LoVo (cell line): ENCODE data around the gene AUH.
"Not testable (repeated sequence)": the region's sequence is repeated elsewhere in the genome, so short reads cannot be mapped to it uniquely, and the experiment has no call there.

Experiments
- DNase-seq: peaks from one replicate; pipeline ENCODE4 v3.0.0-alpha.2; 2016; ENCODE audit warnings: low spot score

Gene AUH

DNA sequence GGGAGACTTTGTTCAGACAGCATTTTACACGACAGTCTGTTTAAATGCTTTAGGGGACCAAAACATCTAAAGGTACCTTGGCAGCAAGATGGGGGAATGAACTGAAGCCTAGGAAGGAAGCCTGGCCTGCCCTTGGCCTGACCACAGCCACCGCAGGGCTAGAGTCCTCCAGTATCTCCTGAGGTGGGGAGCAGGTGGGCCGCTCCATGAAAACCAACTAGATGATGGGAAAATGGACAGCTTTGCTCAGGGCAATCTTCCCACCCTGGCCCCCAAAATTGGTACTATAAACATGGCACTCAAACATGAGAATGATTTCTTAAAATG lies 153.3 kb downstream of the AUH start:
- no peak for DNase-seq

DNA sequence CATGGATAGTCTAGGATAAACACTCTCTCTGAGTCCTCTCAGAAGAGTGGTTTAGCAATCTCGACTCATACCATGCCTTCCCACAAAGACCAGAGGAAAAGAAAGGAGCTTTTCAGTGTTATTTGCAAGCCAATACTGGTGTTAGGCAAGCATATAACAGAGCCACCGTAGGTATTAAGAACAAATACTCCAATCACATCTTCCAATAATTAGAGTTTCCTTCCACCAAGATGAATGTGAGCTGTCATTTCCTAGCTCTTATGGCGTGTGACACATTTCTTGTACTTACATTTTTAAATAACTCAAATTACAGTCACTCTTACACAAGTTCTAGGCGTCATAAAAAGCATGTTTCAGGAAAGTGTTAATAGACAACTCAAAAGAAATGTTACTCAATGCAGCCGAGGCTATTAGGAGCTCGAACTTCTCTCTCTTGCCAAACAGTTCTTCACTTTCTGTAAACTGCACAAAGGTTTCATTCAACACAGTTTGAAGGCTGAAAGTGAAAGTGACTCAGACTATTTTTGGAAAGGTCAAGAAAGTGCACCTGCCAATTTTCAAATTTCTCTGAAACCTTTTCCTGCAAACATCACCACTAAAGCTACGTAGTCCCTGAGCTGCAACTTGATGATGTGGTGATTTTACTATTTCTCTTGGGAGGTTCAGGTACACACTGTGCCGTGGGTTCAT lies 153.8 kb downstream of the AUH start:
- no peak for DNase-seq

DNA sequence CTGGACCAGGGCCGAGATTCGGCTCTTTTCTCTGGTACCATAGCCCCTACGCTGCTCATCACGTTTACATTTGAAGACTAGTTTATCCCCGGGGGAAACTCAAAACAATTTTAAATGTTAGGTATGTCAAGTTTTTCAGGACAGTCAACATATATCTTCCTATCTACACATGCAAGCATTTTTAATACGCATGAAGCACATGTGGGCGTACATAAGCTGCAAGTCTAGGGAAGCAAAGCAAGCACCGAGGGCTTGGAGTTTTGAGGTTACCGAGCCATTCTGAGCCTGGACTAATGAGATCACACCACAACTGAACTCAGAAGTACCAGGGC lies 154.4 kb downstream of the AUH start:
- DNase-seq = no peak

DNA sequence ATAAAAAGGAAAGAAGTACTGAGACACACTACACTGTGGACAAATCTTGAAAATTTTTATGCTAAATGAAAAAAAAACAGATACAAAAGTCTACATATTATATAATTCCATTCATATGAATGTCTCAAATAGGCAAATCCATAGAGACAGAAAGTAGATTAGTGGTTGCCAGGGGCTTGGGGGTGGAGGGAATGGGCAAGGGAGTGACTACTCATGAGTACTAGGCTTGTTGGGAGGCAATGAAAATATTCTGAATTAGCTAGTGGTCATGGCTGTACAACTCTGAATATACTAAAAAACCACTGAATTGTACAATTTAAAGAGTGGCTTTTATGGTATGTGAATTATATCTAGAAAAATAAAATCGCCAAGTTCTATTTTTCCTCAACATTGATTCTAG lies 154.9 kb downstream of the AUH start:
- DNase-seq = no peak

DNA sequence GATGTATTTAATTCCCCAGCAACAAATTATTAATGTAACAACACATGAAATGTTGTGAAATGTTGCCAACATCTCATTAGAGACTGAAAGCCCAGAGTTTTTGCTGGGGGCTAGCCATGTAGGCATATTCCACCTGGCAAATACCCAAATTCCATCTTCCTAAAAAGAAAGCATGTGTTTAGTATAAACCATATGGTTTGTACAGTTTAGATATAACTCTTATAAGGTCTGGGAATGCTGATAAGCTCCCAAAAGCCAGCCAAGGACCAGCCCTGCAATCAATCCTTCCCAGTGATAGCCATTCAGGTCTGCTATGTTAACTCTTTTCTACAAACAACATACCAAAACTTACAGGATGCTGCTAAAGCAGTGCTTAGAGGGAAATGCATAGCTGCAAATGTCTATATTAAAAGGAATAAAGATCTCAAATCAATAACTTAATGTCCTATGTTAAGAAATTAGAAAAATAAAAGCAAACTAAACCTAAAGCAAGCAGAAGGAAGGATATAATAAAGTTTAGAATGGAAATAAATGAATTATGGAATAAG lies 158.9 kb downstream of the AUH start:
- DNase-seq = no peak

DNA sequence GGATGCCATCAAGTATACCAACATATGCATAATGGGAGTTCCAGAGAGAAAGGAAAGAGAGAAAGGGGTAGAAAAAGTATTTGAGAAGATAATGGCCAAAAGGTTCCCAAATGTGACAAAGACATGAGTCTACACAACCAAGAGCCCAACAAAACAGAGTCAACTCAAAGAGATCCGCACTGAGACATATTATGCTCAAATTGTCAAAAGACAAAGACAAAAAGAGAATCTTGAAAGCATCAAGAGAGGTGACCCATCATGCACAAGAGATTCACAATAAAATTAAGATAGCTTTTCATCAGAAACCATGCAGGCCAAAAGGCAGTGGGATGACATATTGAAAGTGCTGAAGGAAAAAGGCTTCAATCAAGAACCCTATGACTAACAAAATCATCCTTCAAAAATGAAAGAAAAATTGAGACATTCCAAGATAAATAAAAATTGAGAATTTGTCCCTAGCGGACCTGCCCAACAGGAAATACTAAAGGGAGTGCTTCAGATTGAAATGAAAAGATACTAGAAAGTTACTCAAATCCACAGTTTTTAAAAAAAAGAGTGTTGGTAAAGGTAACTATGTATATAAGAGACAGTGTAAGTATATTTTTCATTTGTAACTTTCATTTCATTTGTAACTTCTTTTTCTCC lies 160.9 kb downstream of the AUH start:
- no peak for DNase-seq

DNA sequence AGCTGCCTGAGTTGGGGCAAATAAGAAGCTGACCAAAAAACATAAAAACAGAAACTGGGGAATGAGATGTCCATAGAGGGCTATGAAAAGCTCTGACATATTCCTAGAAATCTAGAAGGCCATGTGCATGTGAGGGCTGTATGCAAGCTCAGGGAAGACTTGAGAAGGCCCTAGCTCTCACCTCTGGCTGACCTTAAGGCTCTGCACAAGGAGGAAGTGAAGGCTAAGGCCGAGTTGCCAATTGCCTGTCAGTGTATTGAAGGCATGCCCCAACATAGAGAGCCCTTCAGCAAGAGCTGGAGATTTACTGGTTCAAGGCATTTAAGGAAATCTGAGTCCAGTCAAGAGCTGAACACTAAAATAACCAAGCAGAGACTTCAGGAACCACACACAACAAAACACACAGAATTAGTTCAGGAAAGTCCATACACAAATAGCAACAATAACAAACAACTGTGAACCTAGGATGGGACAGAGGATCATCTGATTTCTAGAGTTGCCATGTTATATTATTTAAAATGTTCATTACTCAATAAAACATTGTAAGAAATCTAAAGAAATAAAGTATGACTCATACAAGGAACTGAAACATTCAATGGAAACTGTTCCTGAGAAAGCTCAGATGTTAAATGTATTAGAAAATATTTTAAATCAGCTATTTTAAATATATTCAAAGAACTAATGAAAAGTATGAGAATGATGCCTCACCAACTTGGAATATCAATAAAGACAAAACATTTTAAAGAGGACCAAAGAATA lies 161.8 kb downstream of the AUH start:
- no peak for DNase-seq

DNA sequence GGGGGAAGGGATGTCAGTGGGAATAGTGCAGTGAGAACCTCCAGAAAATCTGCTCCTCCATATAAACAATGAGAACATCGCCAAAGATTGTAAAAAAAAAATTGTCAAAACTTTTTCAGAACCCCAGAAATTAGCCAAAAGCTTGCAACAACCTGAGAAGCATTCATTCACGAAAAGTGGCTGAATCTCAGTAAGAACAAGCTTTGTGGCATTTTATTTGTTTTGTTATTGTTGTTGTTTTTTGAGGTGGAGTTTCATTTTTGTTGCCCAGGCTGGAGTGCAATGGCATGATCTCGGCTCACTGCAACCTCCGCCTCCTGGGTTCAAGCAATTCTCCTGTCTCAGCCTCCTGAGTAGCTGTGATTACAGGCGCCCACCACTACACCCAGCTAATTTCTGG lies 162.8 kb downstream of the AUH start:
- not testable (repeated sequence) for DNase-seq

DNA sequence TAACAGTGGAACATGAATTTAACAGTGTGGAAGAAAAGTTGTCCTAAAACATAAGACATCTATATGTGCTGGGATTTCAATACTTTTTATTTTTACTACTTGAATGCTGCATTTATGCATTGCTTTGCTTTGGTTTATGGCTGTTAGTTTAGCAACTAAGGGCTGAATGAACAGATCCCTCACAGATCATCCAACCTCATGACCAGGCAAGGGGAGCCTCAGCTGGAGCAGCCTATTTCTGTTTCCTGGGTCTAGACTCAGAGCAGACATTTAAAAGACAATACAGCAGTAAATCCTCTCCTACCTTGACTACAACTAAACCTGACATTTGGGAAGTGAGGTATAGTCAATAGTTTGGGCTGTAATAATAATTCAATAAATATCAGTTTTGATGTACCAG lies 163.3 kb downstream of the AUH start:
- DNase-seq = no peak

DNA sequence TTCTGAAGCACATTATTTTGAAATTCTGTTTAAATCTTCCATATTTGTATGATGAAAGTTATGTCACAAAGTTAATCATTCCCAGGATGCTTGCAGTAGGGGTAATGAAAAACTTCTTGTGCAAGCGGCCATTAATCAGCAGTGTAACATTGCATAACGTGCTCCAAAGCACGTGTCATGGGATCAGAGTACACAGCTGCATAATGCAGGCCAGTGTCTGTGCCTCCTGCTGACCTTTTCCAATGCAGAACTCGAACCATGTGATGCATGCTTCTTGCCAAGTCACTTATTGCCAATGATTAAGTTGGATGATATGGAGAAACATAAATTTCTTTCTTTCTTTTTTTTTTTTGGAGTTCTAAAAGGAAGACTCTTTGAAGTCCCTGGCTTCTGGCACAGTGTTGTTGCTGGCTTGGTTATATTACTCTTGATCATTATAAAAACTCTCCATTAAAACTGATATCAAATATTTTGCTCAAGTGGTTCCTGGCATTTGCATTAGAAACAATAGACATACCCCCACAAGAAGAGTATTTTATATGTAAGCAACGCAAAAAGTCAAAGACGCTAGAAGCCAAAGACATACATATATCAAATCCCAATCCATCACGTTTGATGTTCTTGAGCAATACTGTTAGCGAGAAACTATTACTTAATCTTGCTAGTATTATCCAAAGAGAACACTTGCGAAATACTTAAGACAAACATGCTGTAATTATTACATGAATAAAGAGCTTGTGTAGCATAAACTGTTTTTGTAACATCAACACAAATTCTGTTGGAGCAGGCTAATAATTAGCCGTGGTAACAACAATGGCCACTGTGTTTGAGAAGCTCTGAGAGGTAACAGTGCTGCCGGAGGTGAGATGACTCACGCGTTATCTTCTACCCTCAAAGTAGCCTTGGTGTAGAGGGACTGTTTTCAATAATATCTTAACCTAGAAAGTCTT lies 164.2 kb downstream of the AUH start:
- DNase-seq = peak; percentile 77

DNA sequence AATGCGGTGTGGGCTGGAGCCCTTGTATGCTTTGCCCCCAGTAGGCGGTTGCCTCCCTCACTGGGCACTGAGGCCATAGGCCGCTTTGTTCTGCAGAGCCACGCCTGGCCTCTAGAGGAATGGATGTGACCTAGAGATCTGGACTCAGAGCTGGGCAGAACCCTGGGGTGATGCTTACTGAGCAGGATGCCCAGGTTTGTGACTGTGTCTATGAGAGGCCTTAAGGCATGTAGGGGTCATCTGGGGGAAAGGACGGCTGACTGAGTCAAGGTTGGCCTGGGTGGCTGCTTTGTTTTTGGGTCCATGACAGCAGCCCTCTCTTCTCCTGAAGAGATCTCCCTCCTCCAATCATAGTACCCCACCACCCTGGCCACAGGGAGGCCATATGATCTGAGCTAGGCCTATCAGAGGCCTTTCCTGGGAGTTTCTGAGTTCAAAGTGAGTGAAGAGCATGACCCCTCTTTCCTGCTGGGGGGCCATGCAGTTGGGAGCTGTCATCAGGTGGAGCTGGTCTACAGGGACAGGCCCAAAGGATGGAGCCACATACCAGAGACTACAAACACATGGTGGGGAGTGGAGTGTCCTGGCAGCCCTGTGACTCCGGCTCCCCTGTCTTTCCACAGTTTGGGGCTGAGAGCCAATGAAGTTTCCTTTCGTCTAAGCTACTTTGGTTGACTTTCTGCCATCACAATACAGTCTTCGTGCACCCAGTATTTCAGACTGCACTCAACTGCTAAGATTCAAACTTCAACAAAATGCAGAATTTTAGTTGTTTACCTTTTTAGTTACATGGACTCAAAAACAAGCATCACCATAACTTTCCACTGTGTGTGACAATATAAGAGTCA lies 165.4 kb downstream of the AUH start:
- DNase-seq = no peak

DNA sequence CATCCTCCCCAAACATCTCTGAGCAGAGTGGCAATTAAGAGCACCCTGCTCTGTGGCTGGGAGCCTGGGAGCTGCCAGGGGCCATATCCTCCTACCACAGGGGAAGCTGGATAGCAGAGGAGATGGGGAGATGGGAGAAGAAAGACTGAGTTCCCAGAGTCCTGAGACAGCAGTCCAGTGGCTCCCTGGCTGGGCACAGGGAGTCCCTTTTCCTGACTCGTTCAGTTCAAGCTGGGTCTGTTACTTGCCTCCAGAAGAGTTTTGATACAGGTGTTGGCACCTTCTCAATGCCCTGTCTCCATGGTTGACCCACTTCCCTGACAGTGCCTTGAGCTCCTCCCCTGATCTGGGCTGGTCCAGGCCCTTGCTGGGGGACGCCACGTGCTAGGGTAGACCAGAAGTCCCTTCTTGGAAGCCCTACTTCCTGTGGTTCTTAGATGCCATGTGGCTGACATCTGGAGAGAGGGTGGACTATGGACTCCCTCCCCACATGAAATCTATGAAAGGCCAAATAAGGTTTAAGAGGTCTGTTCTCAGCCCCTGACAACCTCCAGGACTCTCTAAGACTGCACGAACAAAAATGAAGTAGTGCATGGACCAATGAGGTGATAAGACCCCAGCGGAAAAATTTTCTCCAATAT lies 166.2 kb downstream of the AUH start:
- no peak for DNase-seq

DNA sequence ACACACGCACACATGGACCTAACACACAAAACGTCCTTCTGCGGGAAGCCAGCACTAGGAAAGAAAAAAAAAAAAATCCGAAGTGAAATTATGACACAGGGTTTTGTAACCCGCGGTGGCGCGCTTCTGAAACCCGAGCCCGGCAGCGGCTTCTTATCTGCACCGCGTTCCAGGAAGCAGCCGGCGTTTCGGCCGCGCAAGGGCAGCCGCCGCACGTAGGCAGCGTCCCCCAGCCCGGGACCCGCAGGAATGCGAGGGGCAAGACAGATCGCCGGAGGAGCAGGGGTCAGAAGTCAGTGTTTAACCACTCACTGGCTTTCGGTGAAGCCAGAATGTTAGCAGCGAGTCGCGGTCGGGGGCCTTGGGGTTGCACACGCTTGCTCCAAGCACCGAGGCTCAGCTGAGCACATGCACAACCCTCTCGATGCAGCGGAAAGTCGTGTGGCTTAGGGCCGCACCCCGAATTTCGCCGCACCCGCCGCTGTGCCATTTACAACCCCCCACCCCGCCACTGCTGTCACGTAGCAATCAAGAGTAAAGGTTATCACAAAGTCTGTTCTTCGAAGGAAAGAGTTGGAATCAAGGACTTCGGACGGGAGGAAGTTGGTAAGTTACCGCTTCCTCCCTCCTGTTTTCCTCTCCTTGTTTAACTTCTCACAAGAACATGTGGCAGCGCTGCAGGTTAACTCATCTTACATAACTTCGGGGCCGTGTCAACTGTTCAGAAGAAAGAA lies 167.9 kb downstream of the AUH start:
- DNase-seq = peak; percentile 66

DNA sequence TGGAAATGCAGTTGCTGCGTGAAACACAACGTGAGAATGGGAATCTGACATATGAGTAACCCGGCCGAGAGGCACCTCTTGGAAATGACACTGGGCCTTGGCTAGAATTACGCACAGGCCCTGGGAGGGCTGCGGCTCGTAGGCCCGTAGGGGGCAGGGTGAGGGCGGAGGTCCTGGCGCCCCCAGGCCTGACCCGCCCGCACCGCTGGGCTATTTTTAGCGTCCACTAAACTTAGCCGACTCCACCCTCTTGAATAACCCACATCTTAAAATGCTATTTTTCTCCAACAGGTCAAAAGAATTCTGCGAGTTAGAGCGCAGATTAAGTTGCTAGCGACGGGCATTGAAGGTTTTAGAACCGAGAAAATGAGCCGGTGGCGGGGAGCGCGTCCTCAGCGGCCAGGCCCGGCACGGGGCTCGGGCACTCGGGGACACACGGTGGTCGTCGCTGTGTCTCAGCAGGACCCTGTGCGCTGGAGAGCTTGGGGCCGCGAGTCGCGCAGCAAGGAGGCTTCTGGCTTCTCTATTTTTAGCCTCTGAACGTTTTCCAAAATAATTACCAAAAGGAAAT lies 168.5 kb downstream of the AUH start:
- peak; percentile 88 for DNase-seq

DNA sequence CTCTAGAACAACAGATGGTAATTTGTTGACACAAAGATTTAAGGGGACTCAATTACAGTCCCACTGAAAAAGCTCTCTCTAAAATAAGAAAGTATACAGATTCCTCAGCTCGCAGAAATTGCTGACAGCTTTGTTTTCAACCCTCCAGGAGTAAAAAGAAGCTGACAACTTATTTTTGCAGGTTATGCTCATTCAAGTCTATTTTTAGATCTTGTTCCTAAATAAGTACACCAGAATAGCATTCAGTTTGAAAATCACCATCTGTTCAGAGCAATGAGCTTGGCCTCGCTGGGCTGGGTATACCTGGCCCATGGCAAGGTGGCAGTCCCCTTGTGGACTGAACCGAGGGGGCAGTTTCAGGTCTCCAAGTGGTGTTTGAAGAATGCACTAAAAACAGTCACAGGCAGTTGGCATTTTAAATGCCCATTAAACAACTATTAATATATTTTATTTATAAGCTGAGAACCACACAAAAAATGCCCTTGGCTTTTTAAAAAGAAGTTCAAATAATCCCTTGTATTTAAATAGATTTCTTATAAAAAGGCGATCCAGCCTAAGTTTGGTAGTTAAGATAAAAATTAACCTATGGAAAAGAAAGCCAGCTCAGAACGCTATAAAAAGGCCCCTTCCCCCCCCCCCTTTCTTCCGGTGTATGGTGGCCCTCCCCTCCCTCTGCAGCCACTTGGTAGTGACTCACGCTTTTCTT lies 169.2 kb downstream of the AUH start:
- peak; percentile 14 for DNase-seq

DNA sequence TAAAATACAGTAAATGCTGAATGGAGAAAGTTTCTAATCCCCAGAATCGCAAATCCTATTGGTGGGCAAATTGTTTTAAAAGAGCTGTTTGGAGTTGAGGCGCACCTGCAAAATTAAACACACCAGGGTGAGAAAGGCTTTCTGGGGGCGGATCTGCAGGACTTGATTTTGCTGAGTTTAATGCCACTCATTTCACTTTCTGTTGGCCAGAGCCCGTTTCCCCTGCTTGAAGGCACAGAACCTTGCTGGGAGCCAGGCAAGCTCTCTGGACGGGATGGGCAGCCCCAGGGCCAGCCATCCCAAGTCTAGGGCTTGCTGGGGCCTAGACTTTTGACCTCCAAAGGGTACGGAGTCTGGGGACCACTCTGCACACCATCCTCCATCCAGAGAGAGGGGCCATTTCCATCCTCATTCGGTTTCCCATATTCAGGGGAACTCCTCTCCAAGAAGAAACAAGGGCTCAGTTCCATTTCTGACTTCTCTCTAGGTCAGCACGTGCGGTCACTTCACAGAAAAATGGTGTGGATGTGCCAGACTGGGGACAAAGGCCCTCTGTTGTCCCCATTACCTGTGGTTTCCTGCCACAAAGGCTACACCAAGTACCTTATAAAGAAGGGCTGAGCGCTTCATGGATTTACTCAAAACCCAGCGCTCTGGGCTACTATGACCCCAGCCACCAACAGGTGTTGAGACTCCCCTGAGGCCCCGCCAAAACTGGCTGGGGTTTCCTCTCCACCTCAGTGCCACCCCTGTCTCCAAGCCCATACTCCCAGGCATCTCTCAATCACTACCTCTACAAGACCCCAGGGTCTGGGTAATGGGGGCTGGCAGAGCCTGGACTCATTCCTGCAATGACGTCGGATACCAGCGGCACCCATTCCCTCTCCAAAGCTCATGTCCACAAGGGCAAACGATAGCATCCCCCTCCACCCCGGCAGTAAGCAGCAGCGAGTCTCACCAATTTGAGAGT lies 170.0 kb downstream of the AUH start:
- DNase-seq = no peak

DNA sequence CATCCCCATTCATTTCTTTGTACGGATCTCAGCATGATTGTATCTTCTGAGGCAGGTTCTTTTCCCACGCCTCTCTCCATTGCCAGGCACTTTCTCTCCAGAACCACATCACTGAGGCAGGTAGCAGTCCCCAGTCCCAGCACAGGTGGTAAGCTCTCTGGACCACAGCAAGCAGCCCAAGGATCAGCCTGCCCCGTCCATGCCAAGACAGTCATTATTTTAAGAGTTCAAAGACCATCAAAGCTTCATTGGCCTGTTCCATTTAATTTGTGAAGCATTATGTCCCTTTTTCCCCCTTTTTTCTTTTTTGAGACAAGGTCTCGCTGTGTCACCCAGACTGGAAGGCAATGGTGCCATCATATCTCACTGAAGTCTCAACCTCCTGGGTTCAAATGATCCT lies 171.7 kb downstream of the AUH start:
- no peak for DNase-seq
